Stimulated activated naive CD4-positive, alpha-beta T cell treated with Interleukin-2 at 50 U/mL for 16 hours (primary cell): ENCODE data around the gene ARHGAP25.
A peak's percentile ranks its signal among the peaks of the same experiment; 100 is the strongest.

Experiments used
- DNase-seq: peaks from one replicate; lab custom pipeline; 2025; lab: John Stamatoyannopoulos, UW

Gene ARHGAP25

DNA sequence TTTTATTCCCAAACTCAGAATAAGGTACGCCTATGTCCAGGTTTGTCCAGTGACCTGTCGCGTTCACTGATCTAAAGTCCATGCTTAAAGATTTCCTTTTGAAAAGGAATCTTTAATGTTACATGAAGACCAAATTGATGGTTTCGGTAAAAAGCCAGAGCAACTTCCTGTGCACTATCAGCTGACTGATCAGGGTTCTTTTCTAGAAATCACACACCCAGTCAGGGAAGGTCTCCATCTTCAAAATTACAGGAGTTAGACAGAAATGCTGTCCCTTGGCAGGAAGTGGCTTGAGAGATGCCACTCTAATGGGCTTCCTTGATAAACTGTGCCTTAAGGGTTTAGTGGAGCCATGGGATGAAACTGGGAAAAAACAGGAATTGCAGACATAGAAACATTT, 14.7 kb upstream of the ARHGAP25 start:
- DNase-seq = no peak

DNA sequence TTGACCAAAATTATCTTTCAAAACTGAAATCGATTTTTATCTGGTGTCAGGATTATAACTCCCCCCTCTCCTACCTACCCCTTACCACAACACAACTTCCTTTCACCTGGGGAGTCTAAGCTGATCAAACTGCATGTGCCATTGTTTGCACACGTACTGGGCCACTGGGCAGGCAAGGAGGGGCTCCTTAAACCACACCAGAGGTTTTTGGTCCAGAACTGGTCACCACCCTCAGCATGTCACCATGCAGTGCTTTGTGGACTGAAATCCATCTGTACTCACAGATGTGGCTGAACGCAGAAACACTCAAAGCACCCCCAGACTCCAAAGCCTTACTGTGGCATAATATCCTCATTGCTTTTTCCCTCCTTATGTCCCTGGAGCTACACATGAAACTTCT, 13.9 kb upstream of the ARHGAP25 start:
- no peak for DNase-seq

DNA sequence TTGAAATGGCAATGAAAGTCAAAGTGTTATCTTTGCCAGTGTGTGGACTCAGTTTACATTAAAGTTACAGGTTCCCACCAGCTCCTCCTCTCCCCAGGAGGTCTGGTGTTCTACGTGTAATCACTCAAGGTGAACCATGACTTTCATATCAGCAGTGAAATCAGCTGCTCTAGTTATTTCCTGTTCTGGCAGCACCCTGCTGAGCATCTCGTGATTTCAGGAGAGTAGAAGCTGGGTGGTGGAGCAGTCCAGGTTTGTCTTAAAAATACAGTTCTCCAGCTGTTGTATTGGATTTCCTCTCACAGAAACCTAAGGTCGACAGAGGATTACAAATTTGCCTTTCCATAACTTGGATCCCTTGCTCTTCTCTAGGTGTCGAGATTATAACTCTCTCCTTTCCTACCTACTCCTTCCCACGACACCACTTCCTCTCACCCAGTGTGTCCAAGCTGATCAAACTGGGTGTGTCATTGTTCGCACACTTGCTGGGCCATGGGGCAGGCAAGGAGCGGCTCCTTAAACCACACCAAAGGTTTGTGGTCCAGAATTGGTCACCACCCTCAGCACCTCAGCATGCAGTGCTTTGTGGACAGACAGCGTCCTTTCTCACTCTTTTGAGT, 13.0 kb upstream of the ARHGAP25 start:
- no peak for DNase-seq

DNA sequence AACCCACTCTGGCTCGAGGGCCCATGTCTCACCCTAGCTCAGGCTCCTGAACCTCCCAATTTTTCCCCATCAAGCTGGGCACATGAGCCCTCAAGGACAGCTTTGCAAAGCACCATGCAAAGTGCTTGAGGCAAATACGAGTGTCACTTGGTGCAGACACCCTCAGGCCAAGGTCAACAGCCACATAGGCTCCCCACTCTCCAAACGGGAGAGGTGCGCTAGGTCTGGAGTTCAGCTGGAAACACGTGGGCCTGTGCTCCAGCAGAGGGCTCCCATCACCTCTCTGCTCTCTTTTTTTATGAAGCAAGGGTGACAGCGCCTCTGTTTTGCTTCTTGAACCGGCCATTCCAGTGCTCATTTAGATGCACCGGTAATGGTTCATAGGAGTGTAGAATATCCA, 11.9 kb upstream of the ARHGAP25 start:
- no peak for DNase-seq

DNA sequence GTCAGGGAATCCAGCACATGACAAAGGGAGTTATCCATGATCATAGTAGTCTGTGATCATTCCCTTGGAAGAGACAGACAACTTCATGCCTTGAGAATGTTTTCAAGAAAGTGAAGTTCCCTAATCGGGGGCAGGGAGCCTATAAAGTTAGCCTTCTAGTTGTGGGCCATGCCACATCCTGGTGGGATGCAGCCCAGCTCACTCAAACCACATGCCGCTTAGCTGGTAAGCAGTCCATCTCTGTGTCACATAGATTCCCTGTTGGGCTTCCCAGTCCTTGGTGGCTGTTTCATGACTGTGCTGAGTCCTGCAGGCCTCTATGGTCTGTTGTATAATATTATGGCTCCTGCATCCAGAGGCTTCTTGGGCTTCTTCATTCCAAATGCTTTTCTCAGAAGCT, 11.4 kb upstream of the ARHGAP25 start:
- no peak for DNase-seq

DNA sequence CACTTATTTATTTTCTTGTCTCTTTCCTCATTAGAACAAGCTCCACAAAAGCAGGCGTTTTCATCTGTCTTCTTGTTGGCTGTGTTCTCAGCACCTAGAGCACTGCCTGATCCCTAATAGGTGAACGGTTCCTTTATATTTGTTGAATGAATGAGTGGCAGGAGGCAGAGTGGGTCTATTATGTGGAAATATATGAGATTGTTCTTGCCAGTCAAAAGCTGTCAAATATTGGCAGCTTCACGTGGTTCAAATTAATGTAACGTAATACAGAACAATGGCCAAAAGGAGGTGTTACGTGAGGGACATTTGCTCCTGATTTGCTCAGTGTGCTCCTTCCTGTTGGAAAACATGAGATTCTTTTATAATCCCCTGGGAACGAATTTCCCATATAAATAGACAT, 8.5 kb upstream of the ARHGAP25 start:
- no peak for DNase-seq

DNA sequence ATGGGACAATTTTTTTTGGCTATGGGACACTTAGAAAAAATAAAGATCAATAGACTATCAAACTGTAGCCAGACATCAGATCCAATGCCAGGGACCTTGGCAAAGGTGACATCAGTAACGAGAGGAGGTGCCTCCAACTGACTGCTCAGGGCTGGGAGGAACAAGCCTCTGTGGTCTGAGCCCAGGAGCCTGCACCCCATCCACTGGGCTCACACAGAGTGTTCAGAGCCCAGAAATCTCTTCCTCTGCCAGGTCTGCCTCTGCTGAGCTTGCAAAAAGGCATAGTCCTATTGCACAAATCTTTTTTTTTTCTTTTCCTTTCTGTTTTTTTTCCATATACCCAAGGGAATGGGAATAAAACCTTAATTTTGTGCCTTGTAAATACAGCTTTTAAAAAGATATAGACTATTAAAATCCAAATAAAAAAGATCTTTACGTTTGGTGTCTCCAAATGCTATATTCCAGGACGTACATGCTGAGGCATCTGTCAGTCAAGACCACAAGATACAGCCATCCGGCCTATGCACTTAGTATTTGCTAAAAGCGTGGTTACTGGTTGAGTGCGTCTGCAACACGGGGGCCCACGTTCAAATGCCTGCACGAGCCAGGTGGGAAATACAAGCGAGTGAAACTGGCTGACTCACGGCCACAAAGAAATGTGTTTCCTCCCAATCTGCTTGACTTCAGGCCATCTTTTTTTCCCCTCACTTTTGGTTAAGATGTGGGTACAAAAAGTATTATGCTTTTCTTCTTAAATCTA, 7.8 kb upstream of the ARHGAP25 start:
- DNase-seq = peak; percentile 85

DNA sequence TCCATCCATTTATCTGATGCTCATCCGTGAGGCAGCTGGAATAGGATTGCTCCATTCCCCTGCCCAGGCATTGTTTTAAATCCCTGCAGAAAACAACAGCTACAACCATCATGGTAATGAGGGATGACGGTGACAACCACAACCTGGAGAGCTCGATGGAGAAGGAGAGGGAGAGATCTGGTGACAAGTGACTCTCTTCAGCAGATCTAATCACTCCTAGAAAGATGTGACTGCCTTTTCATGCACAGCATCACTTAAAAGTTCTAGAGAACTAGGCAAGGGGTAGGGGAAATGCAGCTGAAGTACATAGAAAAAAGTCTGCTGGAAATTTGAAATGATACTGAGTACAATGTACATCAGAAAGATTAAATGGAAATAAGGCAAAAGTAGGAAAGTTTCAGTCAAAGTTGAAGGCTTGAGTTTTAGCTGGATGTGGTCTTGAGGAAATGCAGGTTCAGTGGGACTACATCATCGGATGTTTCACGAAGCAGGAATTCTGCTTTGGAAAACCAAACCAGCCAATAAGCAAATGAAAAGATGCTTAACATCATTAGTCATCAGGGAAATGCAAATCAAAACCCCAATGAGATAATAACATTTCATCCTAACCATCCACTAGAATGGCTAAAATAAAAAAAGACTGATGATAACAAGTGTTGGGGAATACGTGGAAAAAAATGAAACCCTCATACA, 6.8 kb upstream of the ARHGAP25 start:
- DNase-seq = no peak

DNA sequence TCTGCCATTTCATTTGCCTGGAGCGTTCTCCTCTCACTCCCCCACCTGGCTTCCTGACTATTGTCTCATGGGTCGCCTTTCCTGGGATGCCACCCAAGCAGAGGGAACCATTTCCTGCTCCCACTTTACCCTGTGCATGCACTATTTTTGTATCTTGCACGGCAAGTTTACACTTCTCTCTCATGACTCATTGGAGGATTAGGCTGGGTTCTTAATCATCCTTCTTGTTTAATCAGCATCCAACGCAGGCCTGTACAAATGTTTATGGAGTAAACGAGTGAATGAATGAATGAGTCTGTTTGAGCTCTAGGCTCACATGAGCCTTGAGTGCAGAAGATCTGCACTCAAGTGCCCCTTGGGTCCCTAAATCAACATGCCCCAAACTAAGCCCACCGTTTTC, 3.8 kb upstream of the ARHGAP25 start:
- no peak for DNase-seq

DNA sequence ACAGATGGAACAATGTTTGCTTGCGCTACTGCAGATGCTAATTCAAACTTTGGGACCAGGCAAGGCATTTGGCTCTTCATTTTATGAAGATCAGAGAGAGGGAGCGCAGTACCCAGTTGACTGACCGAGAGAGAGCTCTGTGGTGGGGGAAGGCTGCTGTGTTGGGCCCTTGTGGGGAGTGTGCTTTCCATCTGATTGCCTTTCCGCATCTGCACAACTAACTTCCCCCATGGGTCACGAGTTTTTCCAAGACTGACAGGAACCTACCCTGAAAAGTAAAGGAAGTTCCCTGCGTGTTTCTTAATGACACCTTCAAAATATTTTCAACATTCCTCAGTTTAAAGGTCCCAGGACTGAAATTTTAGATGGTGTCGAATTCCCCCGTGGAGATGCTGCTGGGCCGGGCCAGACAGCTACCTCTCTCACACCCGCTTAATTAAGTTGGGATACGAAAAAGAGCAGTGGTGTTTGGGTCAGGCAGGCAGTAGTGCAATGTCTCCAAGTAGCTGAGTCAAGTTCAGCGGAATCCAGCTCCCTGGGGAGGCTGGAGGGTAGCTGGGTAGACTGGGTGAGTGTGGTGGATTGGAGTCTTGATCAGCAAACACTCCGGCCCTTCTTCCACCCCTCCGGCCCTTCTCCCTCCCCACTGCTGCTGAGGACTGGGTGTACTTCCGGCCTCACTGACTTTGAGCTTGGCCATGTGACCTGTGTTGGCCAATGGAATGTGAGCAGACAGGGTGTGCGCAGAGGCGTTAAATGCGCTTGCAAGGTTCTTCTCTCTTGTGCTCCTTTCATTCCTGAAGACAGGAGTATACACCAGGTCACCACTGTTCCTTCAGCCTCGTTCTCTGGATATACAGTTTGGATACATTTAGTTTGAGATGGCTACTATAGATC, 2.3 kb upstream of the ARHGAP25 start:
- DNase-seq = no peak

DNA sequence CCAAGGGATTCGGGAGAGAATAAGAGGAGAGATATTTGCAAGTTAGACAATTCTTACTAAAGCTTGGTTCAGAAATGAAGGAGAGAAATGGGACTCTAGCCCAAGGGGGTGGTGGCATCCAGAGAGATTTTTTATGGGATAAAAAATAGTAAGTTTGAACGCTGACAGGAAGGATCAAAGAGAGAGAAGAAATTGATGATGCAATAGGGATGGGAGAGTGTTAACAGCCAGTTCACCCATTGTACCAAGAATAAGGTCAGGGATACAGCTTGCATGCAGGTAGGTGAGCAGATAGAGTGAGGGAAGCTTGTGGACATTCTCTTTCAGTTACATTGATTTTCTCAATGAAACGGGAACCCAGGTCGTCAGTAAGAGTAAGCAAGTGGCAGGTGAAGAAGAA, 1.2 kb upstream of the ARHGAP25 start:
- no peak for DNase-seq

DNA sequence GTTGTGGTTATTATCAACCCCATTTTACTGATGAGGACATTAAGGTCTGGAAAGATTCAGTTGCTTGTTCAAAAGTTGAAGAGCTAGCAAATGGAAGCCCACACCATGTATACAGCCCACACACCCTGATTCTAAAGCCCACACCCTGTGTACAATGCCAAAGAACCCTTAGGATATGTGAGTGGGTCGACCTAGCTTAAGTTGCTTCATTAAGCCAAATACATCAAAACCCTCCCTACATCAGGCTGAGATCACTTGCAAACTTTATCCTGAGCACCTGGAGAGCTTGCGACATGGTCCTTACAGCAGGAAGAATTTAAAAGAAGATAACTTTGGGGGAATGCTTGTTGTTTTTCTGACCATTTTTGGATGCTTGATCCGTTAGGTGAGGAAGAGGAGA, 435 bp upstream of the ARHGAP25 start:
- DNase-seq = no peak

DNA sequence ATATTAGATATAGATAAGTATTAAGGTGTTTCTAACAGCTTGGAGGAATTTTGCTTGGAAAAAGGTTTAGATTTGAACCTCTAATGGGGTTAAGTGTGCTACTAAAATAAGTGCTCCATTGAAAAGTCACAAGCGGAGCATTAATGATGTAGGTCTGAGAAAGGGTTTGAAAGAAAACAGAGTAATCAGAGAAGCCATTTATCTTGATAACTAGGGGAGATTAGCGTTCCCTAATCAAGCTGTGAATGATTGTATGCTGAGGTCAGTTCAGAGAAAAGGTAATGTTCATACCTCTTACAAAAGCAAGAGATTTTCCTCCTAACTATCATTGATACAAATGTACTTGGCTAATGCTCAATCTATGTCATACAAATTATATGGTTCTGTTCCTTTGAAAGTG, 1.5 kb downstream of the ARHGAP25 start:
- no peak for DNase-seq

DNA sequence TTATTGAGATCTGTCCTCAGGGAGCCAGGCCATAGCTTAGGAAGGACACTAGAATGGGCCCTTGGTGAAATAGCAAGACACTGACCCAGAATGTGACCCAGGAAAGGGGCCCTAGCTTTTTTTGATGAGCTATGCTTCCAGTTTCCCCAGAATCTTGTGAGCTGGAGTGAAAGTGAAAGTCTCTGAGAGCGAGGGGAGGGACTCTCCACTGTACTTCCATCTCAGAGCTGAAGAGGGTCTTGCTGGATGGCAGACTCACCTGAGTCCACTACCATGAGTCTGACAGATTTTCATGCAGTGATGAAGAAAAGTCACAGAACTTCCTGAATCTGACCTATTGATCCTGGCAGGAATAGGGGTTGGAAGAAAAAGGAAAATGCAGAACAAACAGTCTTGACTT, 3.1 kb downstream of the ARHGAP25 start:
- DNase-seq = no peak

DNA sequence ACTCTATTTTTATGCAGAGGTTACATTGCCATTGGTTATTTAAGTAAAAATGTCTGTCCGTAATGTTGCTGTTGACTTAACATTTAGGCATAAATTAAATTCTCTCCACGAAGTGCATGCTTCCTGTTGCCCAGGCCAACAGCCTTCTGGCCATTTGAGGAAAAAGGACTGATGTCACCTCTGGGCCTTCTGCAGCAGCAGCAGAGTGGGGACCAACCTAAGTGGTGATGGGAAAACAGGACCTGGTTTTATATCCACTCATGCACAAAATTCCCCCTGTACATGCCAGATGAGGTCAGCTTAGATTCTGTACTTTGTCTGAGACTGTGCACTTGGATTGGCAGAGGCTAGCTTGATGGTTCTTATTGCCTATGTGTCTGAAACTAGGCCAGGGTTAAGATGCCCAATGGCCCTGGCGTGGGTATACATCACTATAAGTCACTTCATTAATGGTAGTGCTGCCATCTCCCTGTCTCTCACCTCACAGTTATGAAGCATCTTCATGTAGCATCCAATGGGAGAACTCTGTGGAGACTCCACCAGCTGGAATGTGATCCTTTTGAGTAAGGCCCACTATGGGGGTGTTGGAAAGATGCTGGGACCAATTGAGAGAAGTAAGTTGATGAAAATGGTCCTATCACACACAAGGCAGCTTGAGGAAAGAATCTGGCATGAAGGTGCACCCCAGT, 4.4 kb downstream of the ARHGAP25 start:
- no peak for DNase-seq

DNA sequence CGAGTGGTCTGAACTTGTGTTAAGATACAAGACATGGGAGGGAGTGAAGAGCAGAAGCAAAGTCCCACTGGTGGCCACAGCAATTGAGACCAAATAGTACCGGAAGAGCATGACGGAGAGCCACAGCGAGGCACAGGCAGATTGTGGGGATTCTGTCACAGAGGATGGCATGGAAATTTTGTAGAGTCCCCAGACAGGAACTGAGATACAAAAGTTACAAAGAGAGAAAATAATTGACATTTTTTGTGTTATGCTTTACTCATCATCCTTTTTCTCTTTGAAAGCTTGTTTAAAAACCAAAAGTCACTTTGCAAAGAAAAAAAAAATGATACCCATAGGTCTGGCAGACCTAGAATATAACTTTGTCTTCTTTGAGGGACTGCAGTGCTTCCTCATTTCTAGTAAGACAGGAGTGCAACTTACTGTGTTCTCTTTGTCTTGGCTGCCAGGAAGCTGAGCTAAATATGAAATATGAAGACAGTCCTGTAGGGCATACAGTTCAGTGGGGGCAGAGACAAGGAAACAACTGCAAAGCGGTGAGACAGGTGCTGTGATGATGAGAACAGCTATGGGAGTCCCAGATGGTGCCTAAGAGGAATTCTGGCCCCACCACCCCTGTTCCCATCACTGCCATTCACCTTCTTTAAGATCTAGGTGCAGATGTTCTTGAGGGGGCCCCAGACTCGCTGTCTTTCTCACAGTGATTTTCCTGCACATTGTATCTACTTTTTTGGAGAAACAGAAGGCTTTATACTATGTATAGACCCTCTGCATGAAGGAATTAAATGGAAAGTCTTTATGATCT, 5.2 kb downstream of the ARHGAP25 start:
- DNase-seq = no peak

DNA sequence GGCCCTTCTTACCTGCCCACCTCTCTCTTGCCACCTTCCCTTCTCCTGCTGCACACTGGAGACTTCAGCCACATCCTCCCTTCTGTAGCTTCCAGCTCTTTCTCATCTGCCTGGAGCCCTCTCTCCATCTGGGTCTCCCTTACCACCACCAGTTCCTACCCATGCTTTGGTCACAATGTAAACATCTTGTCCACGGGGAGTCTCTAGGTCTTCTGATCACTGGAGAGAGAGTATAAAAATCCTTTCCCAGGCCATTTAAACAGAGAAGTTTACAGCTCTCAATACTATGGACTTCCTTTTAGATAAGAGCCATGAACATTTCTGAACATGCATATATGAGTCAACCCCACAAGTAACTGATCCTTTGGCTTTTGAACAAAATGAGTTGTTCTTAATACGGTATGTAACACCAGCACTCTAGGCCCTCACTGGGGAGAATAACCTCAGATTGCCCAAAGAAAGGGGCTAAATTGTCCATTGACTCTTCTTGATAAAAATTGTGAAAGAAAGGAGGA, 5.8 kb downstream of the ARHGAP25 start:
- DNase-seq = no peak

DNA sequence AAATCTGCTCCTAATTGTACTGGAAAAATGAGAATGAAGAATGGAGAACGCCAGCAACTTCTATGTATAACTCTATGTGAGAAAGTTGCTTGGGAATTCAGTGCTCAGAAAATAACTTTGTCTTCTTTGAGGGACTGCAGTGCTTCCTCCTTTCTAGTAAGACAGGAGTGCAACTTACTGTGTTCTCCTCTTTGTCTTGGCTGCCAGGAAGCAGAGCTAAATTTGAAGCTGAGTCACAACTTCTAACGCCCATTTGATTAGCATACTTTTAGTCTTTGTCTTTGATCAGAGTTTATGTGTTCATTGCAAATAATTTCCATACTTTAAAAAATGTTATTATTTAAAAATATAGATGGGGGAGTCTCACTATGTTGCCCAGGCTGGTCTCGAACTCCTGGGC, 6.6 kb downstream of the ARHGAP25 start:
- no peak for DNase-seq

DNA sequence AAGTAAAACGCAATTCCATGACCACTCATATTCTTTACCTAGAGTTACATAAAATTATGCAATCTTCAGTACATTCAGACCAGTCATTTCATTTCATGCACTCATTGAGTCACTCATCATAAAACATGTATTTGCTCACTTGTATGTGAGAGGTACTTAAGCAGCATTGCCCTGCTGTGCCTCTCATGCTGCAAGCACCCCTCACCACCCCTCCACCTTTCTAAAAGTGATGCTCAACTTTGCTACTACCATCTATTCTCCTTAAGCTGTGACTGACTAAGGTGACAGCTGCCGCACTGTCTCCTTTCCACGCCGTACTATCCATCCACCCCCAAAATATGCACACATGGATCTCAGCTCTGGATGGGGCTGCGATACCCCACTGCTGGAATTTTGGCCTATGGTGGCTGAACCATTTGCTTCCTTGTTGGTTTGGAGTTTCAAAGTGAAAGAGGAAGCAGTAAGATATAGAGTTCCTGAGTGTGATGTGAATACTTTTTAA, 7.2 kb downstream of the ARHGAP25 start:
- no peak for DNase-seq

DNA sequence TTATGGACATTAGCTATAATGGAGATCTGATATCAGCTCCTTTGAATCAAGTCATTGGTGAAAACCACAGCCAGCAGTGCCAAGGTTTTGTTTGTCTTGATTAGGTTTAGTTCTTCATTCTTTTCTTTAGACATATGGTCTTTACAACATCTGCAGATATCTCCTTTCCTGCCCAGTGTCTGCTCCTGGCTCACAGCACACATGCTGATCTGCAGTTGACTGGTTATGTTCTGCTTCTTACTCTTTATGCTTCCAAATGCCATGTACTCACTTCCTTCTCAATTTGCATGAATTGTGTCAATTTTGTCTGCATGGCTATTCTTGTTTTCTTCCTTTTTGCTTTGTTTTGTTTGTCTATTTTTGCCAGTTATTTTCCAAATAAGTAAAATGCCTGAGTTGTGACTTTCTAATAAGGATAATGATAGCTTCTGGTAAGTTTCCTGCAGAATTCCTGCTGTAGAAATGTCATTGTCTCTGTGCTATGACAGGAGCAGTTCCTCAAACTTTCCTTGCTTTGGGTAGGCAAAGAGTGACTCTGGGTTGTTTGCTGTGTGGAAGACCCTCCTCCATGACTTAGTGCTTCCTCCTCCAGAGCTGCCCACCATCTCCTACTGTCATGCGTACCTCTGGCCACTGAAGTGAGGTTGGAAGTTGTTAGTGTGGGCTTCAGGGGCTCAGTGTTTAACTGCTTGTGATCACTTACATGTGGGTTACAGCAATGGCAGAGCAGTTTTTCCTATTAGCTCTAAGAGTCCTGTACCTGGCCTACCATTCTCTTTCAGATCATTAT, 8.2 kb downstream of the ARHGAP25 start:
- DNase-seq = no peak
